ENCODE measurements around the gene RBM23. TPM values are rescaled to one million over a fixed set of nuclear protein-coding genes. Genes with fewer than 3 reads are reported as not detected.

The RBM23 gene
- total and polyA plus RNA-seq, 2 of the 8 experiments (the other 6 are each of a cell fraction or from before 2014, with no cell fraction given) = 41.2 to 43.3 TPM

- Histone ChIP-seq H2BK120ac (replicated peaks; ENCODE audit: low read depth, low read length) (no peak overlapping the region), H3K79me2 (ENCODE audit: control insufficient read depth in 1 of 2, insufficient read depth in 2 of 2, low read length in 2 of 2) (no peaks in the 10 kb centered on the region), H3K23ac (ENCODE audit: insufficient read length) (no peak overlapping the region), H3K18ac (ENCODE audit: extremely low read depth, low read length) (no peak overlapping the region), H3K9me3 (ENCODE audit: insufficient read depth in 2 of 2, low read depth in 1 of 2, low read length in 1 of 2) (no peaks in the 10 kb centered on the region), H3K4ac (replicated peaks; ENCODE audit: insufficient read length, low read depth, low read length) (no peak overlapping the region), H2BK5ac (ENCODE audit: low read depth, low read length) (no peak overlapping the region), H3K14ac (ENCODE audit: insufficient read length) (no peak overlapping the region), H3K4me2 (ENCODE audit: insufficient read depth in 1 of 2, low read depth in 2 of 2, low read length in 2 of 2) (no peak overlapping the region), H2BK20ac (ENCODE audit: low read length) (no peak overlapping the region), H4K5ac (ENCODE audit: insufficient read length, low read depth, low read length) (no peak overlapping the region), H4K8ac (ENCODE audit: extremely low read depth, insufficient read depth, low read length) (no peak overlapping the region), H2AK5ac (ENCODE audit: low read depth, low read length) (no peak overlapping the region), H2AFZ (ENCODE audit: low read length) (no peak overlapping the region), H3K4me3 (ENCODE audit: extremely low read depth in 1 of 4, insufficient read depth in 2 of 4, low read depth in 3 of 4, low read length in 4 of 4) (no peak overlapping the region), H3K27me3 (replicated peaks in 1 of 4; ENCODE audit: control insufficient read depth in 3 of 4, extremely low read depth in 1 of 4, insufficient read depth in 3 of 4, low read length in 3 of 4) (no peaks in the 10 kb centered on the region), H4K91ac (replicated peaks; ENCODE audit: insufficient read length, low read length) (no peak overlapping the region), H4K20me1 (replicated peaks in 1 of 2; ENCODE audit: control insufficient read depth in 1 of 2, insufficient read depth in 2 of 2, low read length in 2 of 2) (peaks cover 3 to 9% of the 10 kb centered on the region in 2 experiments), H2BK15ac (ENCODE audit: low read length) (no peak overlapping the region), H3K9ac (replicated peaks in 1 of 4; ENCODE audit: extremely low read depth in 1 of 4, low read depth in 3 of 4, low read length in 3 of 4) (no peak overlapping the region), H3K36me3 (ENCODE audit: control insufficient read depth in 2 of 4, insufficient read depth in 4 of 4, low read length in 3 of 4) (peaks cover 30 to 71% (median 55%) of the 10 kb centered on the region in 4 experiments), H3K23me2 (ENCODE audit: low read depth, low read length) (no peaks in the 10 kb centered on the region), H3K79me1 (ENCODE audit: low read depth, low read length) (no peaks in the 10 kb centered on the region; the same call in 1 of the 2 replicates), H3K56ac (replicated peaks; ENCODE audit: insufficient read length, low read depth, low read length) (no peak overlapping the region), H2BK12ac (ENCODE audit: low read depth, low read length) (no peak overlapping the region), H3K27ac (ENCODE audit: low read depth, low read length) (no peak overlapping the region), H3K4me1 (replicated peaks in 1 of 4; ENCODE audit: control insufficient read depth in 3 of 4, insufficient read depth in 4 of 4, low read length in 3 of 4) (no peaks in the 10 kb centered on the region)
- DNase-seq (ENCODE audit: low read depth in 1 of 2, low spot score in 2 of 2) (no peak), FAIRE-seq (no peak)
- TF ChIP-seq MAFK (IDR thresholded peaks at IDR 0.05; ENCODE audit: low read depth, low read length) = no peak
- POLR2A ChIA-PET (ENCODE audit: partially characterized antibody) = interaction anchor here (0.8 to 1.1 kb wide), 2 partner anchors 33 to 85 kb away, joined by 3 read pairs; no protein-coding TSS in a partner anchor
- 92% methylated on average over 4 of the region's 4 CpGs; no CpG with 5 or more reads in 1 of the 2 experiments for WGBS, 2 experiments (ENCODE audit: extremely low coverage in 1 of 2, insufficient coverage in 1 of 2, insufficient read length in 1 of 2, insufficient replicate concordance in 2 of 2, low coverage in 1 of 2, low lambda C conversion rate in 2 of 2, missing lambda C conversion rate in 1 of 2)
- CTCF ChIA-PET (ENCODE audit: partially characterized antibody) = interaction anchor here (0.7 to 1.0 kb wide), 2 partner anchors 24 to 81 kb away, joined by 3 to 4 read pairs; partner anchors contain the start of gene PRMT5
Observed at GRCh38 chr14:22905627-22906026, 13.3 kb downstream of the RBM23 start.
